Suppressor macrophage treated with lipopolysaccharide for 1 hour (primary cell): Measurements from ENCODE around the gene DNAAF2.
A peak's percentile ranks its signal among the peaks of the same experiment; 100 is the strongest.
"Not testable (repeated sequence)": the region's sequence is repeated elsewhere in the genome, so short reads cannot be mapped to it uniquely, and the experiment has no call there.

Experiments
- DNase-seq, 3 donors: peaks; one replicate each; pipeline ENCODE4 v3.0.0-alpha.2; 2020 to 2022

DNAAF2 gene, protein sequence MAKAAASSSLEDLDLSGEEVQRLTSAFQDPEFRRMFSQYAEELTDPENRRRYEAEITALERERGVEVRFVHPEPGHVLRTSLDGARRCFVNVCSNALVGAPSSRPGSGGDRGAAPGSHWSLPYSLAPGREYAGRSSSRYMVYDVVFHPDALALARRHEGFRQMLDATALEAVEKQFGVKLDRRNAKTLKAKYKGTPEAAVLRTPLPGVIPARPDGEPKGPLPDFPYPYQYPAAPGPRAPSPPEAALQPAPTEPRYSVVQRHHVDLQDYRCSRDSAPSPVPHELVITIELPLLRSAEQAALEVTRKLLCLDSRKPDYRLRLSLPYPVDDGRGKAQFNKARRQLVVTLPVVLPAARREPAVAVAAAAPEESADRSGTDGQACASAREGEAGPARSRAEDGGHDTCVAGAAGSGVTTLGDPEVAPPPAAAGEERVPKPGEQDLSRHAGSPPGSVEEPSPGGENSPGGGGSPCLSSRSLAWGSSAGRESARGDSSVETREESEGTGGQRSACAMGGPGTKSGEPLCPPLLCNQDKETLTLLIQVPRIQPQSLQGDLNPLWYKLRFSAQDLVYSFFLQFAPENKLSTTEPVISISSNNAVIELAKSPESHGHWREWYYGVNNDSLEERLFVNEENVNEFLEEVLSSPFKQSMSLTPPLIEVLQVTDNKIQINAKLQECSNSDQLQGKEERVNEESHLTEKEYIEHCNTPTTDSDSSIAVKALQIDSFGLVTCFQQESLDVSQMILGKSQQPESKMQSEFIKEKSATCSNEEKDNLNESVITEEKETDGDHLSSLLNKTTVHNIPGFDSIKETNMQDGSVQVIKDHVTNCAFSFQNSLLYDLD

GRCh38 chr14:49634547-49635334 is at the start of gene DNAAF2:
TSS of gene DNAAF2 (minus strand) at chr14:49635244. CDS start at chr14:49635149, 95 bp downstream.
- peak; percentile 60 to 77 (median 62) for DNase-seq

- DNase-seq = no peak
Measured at GRCh38 chr14:49679271-49679670, 44.2 kb upstream of the DNAAF2 start.

DNA sequence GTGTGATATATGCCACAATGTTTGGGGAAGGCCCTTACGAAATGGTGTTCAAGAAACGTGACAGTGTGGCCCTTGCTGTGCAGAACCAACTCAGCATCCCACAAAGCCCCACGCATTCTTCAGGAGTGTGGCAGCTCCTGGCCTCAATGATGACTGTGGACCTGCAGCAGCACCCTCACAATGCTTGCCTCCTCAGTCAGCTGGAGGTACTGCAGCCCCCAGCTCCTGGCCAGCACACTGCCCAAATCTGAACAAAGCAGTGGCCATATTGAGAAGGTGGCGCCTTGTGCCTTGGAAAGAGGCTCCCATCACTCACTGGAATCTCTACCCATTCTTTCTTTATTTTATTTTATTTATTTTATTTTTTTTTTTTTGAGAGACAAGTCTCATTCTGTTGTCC is 42.6 kb upstream of the DNAAF2 start:
- DNase-seq = no peak

DNA sequence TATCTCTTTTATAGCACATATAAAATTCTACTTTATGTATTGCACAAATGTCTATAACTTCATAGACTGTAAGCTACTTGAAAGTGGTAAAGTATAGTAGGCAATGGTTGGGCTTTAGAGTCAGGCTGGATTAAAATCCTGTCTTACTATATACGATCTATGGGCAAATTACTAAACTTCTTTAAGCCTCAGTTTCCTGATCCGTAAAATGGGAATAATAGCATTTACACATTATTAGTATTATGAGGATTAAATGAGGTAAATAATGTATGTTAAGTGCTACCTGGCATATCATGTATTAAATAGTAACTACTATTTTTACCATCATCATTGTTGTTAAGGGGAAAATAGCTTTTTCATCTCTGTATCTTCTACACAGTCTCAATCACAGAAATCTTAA is 38.5 kb upstream of the DNAAF2 start:
- no peak for DNase-seq

DNA sequence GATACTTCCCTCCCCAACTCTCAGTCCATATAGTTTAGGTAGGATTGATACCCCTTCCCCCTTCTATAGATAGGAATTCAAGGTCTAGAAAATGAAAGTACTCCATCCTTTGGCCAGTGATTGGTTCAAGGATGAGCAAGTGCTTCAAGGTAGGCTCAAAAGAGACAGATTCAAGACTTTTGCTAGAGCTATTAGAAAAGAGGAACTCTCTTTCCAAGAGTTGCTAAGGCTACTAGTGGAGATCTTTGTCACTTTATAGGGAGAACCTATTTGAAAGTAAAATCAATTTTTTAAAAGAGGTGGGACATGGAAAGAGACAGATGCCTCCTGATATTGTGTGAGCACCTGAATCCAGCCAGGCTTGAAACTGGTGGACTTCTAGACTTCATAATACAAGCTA is 35.4 kb upstream of the DNAAF2 start:
- no peak for DNase-seq

GRCh38 chr14:49659526-49660455 is 24.7 kb upstream of the DNAAF2 start:
- DNase-seq = no peak

DNA sequence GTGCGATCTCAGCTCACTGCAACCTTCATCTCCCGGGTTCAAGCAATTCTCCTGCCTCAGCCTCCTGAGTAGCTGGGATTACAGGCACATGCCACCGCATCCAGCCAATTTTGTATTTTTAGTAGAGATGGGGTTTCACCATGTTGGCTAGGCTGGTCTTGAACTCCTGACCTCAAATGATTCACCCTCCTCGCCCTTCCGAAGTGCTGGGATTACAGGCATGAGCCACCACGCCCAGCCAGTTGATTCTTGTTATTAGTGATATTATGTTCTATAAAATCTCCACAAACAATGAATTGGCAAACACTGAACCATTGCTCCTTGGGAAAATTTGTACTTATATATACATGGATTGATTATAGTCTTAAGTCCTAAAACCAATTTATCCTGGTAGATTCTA is 22.5 kb upstream of the DNAAF2 start:
- not testable (repeated sequence) for DNase-seq

GRCh38 chr14:49654511-49654910 is 19.5 kb upstream of the DNAAF2 start:
- DNase-seq = no peak

GRCh38 chr14:49653508-49653907 is 18.5 kb upstream of the DNAAF2 start:
- no peak for DNase-seq

DNA sequence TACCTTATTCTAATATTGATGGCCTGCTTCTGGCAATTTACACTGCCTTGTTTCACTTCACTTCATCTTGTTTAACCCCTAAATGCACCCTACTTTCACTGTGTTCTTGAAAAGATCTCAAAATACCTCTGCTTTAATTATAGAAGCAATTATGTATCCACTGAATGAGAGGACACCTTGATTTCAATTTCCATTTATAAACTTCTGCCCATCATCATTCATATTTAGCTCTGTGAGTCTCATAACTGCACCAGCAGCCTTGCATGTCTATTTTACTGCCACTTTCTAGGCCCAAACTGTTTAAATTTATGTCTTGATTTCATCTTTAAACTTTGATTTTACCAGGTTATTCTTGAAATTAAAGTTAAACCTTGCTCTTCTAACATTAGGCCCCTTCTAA is 7.1 kb upstream of the DNAAF2 start:
- DNase-seq = no peak

GRCh38 chr14:49641697-49642129 is 6.7 kb upstream of the DNAAF2 start:
- no peak for DNase-seq

GRCh38 chr14:49640540-49641417 is 5.7 kb upstream of the DNAAF2 start:
- DNase-seq = no peak

GRCh38 chr14:49637534-49638078 is 2.6 kb upstream of the DNAAF2 start:
- DNase-seq = no peak

DNA sequence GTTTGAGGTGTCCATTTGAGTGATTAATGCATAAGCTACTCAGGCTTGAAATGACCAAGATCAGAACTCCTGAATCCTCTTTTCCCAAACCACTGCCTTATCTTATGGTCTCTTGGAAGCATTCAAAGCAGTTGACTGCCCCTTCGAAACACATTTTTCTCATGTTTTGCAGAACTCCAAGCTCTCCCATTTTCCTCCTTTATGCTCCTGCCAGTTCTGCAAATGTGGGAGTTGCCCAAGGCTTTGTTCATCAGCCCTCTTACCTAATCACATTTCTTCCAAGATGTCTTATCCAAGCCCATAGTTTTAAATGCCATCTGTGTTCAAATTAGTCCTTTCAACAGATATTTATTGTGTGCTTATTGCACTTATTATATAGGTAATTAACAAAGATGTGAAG is 1.8 kb upstream of the DNAAF2 start:
- DNase-seq = no peak

DNA sequence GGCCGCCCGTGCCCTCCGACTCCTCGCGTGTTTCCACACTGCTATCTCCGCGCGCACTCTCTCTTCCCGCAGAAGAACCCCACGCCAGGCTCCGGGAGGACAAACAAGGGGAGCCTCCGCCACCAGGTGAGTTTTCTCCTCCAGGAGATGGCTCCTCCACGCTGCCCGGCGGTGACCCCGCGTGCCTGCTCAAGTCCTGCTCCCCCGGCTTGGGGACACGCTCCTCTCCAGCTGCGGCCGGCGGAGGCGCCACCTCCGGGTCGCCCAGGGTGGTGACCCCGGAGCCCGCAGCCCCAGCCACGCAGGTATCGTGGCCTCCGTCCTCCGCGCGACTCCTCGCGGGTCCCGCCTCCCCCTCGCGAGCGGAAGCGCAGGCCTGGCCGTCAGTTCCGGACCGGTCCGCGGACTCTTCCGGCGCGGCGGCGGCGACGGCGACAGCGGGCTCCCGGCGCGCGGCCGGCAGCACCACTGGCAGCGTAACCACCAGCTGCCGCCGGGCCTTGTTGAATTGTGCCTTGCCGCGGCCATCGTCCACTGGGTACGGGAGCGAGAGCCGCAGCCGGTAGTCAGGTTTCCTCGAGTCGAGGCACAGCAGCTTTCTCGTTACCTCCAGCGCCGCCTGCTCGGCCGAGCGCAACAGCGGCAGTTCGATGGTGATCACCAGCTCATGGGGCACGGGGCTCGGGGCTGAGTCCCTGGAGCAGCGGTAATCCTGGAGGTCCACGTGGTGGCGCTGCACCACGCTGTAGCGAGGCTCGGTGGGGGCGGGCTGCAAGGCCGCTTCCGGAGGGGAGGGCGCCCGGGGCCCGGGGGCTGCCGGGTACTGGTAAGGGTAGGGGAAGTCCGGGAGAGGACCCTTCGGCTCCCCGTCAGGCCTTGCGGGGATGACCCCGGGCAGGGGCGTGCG is 1.2 kb downstream of the DNAAF2 start:
- peak; percentile 95 to 98 (median 97) for DNase-seq

GRCh38 chr14:49623941-49624839 is 10.9 kb downstream of the DNAAF2 start:
- peak; percentile 47 to 68 (median 47) for DNase-seq

- no peak for DNase-seq
Measured at GRCh38 chr14:49623387-49623786, 11.7 kb downstream of the DNAAF2 start.

DNA sequence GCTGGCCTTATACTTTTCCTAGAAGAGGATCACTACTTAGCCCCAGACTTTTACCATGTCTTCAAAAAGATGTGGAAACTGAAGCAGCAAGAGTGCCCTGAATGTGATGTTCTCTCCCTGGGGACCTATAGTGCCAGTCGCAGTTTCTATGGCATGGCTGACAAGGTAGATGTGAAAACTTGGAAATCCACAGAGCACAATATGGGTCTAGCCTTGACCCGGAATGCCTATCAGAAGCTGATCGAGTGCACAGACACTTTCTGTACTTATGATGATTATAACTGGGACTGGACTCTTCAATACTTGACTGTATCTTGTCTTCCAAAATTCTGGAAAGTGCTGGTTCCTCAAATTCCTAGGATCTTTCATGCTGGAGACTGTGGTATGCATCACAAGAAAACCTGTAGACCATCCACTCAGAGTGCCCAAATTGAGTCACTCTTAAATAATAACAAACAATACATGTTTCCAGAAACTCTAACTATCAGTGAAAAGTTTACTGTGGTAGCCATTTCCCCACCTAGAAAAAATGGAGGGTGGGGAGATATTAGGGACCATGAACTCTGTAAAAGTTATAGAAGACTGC is 12.9 kb downstream of the DNAAF2 start:
- DNase-seq = no peak
